Fibroblast of skin of right biceps (primary cell): ENCODE measurements around the gene RPS26.
"Not testable (repeated sequence)": the region's sequence is repeated elsewhere in the genome, so short reads cannot be mapped to it uniquely, and the experiment has no call there.

Source experiments
- DNase-seq: peaks from one replicate; pipeline ENCODE4 v3.0.0-alpha.2; 2013

Gene RPS26

GRCh38 chr12:56041552-56042429 is at the start of gene RPS26:
RPS26 (plus strand) TSS chr12:56041918; CDS start chr12:56042167, 249 bp downstream.
- DNase-seq = peak; percentile 100

- DNase-seq = no peak
These were observed 48.4 kb upstream of the RPS26 start for GRCh38 chr12:55993230-55993853.

- DNase-seq = no peak
These were observed 46.4 kb upstream of the RPS26 start for GRCh38 chr12:55995366-55995765.

GRCh38 chr12:55996201-55996714 is 45.5 kb upstream of the RPS26 start:
- DNase-seq = peak; percentile 63

- DNase-seq = peak; percentile 92
These were observed 44.8 kb upstream of the RPS26 start, which contains the start of gene SUOX for GRCh38 chr12:55996715-55997534. SUOX (plus strand) TSS chr12:55997276; CDS start chr12:56002222, 4,946 bp downstream.

- DNase-seq = no peak
These were observed 44.2 kb upstream of the RPS26 start for GRCh38 chr12:55997535-55997859.

GRCh38 chr12:55999522-55999921 is 42.2 kb upstream of the RPS26 start:
- not testable (repeated sequence) for DNase-seq

- DNase-seq = not testable (repeated sequence)
These were observed 41.6 kb upstream of the RPS26 start for GRCh38 chr12:55999999-56000540.

GRCh38 chr12:56001487-56002100 is 40.1 kb upstream of the RPS26 start:
- no peak for DNase-seq

- not testable (repeated sequence) for DNase-seq
These were observed 38.3 kb upstream of the RPS26 start for GRCh38 chr12:56003376-56003775.

- DNase-seq = no peak
These were observed 37.5 kb upstream of the RPS26 start for GRCh38 chr12:56004211-56004610.

GRCh38 chr12:56007564-56008559 is 33.9 kb upstream of the RPS26 start:
- DNase-seq = no peak

- no peak for DNase-seq
These were observed 31.6 kb upstream of the RPS26 start for GRCh38 chr12:56010111-56010570.

- no peak for DNase-seq
These were observed 30.1 kb upstream of the RPS26 start for GRCh38 chr12:56011509-56012090.

- no peak for DNase-seq
These were observed 28.2 kb upstream of the RPS26 start for GRCh38 chr12:56013482-56013881.

GRCh38 chr12:56014205-56014604 is 27.5 kb upstream of the RPS26 start:
- DNase-seq = no peak

- no peak for DNase-seq
These were observed 24.5 kb upstream of the RPS26 start for GRCh38 chr12:56017181-56017580.

GRCh38 chr12:56018356-56018755 is 23.4 kb upstream of the RPS26 start:
- DNase-seq = no peak

GRCh38 chr12:56020423-56021184 is 21.1 kb upstream of the RPS26 start, which contains the start of gene IKZF4:
IKZF4 (plus strand) TSS chr12:56021043; CDS start chr12:56021494, 451 bp downstream.
- DNase-seq = peak; percentile 45
